HG02610 (cell line): ENCODE measurements around the gene CHPF.

Source experiments
- ATAC-seq: cut with Tn5 transposase; IDR thresholded peaks from one replicate; pipeline ENCODE4 v1.9.1; 2021; ENCODE audit warnings: mild to moderate bottlenecking, moderate library complexity; ENCODE audit not compliant: unreplicated experiment

The CHPF gene

GRCh38 chr2:219569041-219569440 lies 25.4 kb upstream of the CHPF start:
- no peak for ATAC-seq

- no peak for ATAC-seq
Observed at GRCh38 chr2:219567791-219568361, 24.3 kb upstream of the CHPF start.

GRCh38 chr2:219567131-219567530 lies 23.5 kb upstream of the CHPF start:
- ATAC-seq, result no peak

GRCh38 chr2:219566640-219567039 lies 23.0 kb upstream of the CHPF start:
- ATAC-seq, result no peak

- no peak for ATAC-seq
Observed at GRCh38 chr2:219565130-219566080, 21.8 kb upstream of the CHPF start.

- no peak for ATAC-seq
Observed at GRCh38 chr2:219563271-219563928, 19.8 kb upstream of the CHPF start.

GRCh38 chr2:219562049-219563020 lies 18.7 kb upstream of the CHPF start:
- no peak for ATAC-seq

GRCh38 chr2:219561179-219562048 lies 17.8 kb upstream of the CHPF start:
- ATAC-seq, result no peak

- no peak for ATAC-seq
Observed at GRCh38 chr2:219560893-219561178, 17.2 kb upstream of the CHPF start.

GRCh38 chr2:219560037-219560892 lies 16.7 kb upstream of the CHPF start:
- no peak for ATAC-seq

- ATAC-seq, result no peak
Observed at GRCh38 chr2:219559156-219559915, 15.7 kb upstream of the CHPF start.

GRCh38 chr2:219557791-219558785 lies 14.5 kb upstream of the CHPF start:
- no peak for ATAC-seq

GRCh38 chr2:219557320-219557719 lies 13.7 kb upstream of the CHPF start:
- no peak for ATAC-seq

- no peak for ATAC-seq
Observed at GRCh38 chr2:219556413-219556812, 12.8 kb upstream of the CHPF start.

GRCh38 chr2:219555956-219556355 lies 12.3 kb upstream of the CHPF start:
- ATAC-seq, result no peak

- no peak for ATAC-seq
Observed at GRCh38 chr2:219554350-219554749, 10.7 kb upstream of the CHPF start.

GRCh38 chr2:219553463-219553963 lies 9.9 kb upstream of the CHPF start:
- ATAC-seq, result no peak
